Activated naive CD4-positive, alpha-beta T cell treated with anti-CD3 and anti-CD28 coated beads, Interleukin-2, amount 50 U/mL, for 16 hours (primary cell): Measurements from ENCODE around the gene LEFTY2.
"Not testable (repeated sequence)": the region's sequence is repeated elsewhere in the genome, so short reads cannot be mapped to it uniquely, and the experiment has no call there.

Experiments used
- DNase-seq: peaks from one replicate; pipeline ENCODE4 v3.0.0-alpha.2; 2020

The LEFTY2 gene

GRCh38 chr1:225941187-225941941 lies at the start of gene LEFTY2:
Gene LEFTY2 (minus strand): TSS chr1:225941220. CDS start chr1:225941140, 80 bp downstream.
- no peak for DNase-seq

DNA sequence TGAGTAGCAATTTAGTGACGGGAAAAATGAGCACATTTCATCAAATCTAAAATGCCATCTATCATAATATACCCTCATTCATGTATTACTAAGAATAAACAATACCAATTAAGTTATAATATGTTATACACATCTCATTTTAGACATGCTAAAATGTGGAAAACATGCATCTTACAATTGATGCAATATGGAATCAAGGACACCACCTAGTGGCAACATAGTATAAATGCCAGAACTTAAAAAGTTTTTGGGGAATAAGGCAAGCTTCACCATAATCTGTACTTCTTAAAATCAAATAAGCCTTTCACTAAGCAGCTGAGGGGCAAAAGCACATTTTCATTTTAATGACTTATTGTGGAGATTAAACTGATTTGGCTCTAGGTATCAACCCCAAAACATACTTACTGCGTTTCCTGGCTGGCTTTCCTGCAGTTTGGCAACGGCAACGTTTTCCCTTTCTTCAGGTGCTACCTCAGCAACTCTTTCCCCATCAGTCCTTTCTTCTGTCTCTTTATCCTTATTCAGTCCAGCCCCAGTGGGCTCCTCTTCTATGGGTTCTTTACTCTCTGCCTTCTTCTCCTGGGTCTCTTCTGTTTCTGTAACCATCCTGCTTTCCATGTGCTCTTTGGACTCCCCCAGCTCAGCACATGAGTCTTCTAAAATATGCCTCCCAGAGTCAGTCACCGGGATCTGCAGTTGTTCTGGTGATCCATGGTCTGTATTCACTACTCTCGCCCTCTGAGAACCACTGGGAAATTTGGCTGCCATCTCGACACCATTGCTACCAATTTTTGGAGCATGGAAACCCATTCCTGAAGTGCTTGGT lies 46.7 kb upstream of the LEFTY2 start:
- DNase-seq, result no peak

DNA sequence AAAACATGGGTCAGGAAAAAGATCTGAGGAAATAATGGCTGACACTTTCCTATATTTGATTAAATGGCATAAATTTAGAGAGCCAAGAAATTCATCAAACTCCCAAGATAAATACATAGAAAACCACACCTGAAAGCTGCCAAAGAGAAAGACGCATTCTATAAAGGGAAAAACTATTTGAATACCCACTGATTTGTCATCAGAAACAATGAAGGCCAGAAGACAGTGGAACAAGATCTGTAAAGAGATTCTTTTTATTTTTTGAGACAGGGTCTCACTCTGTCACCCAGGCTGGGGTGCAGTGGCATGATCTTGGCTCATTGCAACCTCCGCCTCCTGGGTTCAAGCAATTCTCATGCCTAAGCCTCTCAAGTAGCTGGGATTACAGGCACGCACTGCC lies 40.7 kb upstream of the LEFTY2 start:
- DNase-seq, result no peak

DNA sequence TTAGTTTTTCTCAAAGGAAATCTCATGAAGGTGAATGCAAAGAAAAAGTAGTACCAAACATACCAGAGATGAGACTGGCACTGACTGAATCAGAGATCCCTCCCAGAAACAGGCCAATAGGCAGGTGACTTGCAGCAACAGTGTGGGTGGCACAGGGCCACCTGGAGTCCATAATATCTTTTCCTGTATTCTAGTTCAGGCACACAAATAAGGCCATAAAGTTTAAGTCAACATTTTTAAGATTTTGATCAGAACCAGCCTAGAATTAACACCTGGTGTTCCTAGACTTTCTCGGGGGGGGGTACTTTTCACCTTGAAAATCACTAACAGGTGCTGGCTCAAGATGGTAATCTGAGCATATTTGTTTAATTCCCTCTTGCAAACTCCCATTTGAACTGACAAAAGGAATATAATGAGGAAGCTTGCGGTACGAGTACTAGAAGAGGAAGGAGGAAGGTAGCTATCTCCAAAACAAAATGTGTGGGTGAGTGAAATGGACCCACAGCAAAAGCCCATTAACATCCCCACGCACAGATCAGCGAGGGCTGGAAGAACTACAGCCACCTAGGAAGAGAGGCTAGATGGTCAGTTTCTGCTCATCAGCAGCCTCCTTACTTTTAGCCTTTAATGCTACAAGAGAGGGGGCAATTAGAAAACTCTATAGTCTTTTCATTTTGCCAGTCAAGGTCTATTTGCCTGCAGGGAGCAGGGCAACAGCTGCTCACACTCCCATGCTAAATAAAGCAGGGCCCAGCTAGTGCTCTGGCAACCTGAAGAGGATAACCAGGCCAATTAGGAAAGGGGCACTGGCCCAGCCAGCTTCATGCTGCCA lies 39.2 kb upstream of the LEFTY2 start:
- DNase-seq, result no peak

- DNase-seq, result no peak
Measured at GRCh38 chr1:225979421-225979820, 38.4 kb upstream of the LEFTY2 start.

DNA sequence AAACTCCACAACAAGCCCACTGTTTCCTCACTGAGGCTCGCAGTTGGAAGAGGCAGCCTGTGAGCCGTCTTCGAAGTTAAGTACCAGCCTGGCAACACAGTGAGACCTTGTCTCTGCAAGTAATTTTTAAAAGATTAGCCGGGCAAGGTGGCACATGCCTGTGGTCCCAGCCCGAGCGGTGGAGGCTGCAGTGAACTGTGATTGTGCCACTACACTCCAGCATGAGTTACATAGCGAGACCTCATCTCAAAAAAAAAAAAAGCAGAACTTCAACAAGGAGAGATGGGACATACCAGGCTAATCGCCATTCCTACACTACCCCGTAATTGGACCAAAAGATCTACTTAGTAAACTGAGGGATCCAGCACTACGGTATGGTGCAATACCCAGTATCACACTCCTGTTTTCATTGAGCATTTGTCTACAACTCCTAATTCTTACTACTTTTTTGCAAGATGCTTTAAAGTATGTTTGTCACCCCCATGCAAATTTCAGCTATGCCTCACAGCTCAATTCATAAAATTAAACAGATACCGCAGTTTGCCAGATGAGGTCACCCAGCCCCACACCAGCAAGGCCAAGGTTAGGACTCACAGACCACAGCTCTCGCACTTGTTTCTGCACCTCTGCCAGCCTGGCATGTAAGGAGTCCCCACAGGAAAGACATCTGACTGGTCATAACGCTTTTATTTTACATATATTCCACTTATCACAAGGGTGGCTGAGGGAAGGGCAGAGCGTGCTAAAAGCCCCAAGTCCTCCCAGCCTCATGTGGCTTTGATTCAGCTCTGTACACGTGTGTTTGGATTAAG lies 37.1 kb upstream of the LEFTY2 start:
- no peak for DNase-seq

DNA sequence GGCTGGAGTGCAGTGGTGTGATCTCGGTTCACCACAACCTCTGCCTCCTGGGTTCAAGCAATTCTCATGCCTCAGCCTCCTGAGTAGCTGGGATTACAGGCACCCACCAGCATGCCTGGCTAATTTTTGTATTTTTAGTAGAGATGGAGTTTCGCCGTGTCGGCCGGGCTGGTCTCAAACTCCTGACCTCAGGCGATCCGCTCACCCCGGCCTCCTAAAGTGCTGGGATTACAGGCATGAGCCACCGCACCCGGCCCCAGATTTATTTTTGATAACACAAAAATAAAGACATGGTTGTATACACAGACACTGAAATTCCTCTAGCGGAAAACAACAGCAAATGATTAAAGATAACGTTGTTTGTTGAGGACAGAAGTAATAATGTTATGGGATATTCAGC lies 34.1 kb upstream of the LEFTY2 start:
- DNase-seq, result not testable (repeated sequence)

DNA sequence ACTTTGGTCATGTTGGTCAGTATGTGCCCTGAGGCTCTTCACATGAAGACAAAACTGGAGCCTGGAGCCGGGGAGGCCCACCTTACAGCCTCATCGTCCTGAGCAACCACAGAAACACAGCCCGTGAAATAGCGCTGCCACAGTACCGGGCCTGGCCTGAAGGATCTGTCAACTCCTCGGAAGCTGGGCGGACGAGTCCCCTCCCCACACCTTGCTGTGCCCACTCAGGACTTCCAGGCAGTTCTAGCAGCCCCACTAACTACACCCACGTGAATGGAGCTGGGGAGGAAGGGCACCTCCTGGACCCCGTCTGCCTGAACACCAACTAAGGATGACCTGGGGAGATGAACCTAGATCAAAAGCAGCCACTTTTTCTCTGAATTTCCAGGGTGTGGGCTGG lies 33.4 kb upstream of the LEFTY2 start:
- DNase-seq, result no peak

GRCh38 chr1:225973158-225973557 lies 32.1 kb upstream of the LEFTY2 start:
- no peak for DNase-seq

GRCh38 chr1:225972344-225973152 lies 31.5 kb upstream of the LEFTY2 start:
- DNase-seq, result no peak

DNA sequence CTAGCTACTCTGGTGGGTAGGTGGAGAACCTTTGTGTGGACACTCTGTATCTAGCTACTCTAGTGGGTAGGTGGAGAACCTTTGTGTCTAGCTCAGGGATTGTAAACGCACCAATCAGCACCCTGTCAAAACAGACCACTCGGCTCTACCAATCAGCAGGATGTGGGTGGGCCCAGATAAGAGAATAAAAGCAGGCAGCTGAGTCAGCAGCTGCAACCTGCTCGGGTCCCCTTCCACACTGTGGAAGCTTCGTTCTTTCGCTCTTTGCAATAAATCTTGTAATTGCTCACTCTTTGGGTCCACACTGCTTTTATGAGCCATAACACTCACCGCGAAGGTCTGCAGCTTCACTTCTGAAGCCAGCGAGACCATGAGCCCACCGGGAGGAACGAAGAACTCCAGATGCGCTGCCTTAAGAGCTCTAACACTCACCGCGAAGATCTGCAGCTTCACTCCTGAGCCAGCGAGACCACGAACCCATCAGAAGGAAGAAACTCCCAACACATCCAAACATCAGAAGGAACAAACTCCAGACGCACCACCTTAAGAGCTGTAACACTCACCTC lies 29.7 kb upstream of the LEFTY2 start:
- not testable (repeated sequence) for DNase-seq

DNA sequence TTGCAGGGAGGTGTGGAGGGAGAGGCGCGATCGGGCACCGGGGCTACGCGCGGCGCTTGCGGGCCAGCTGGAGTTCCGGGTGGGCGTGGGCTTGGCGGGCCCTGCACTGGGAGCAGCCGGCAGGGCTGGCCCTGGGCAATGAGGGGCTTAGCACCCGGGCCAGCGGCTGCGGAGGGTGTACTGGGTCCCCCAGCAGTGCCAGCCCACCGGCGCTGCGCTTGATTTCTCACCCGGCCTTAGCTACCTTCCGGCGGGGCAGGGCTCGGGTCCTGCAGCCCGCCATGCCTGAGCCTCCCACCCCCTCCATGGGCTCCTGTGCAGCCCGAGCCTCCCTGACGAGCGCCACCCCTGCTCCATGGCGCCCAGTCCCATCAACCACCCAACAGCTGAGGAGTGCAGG lies 28.7 kb upstream of the LEFTY2 start:
- DNase-seq, result not testable (repeated sequence)

DNA sequence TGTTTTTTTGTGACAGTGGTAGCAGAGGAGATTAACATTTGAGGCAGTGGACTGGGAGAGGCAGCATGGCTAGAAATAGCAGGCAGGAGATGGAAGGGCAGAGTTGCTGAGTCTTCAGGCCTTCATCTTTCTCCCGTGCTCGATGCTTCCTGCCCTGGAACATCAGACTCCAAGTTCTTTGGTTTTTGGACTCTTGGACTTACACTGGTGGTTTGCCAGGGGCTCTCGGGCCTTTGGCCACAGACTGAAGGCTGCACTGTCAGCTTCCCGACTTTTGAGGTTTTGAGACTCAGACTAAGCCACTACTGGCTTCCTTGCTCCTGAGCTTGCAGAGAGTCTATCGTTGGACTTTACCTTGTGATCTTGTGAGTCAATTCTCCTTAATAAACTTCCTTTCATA lies 24.2 kb upstream of the LEFTY2 start:
- DNase-seq, result no peak

DNA sequence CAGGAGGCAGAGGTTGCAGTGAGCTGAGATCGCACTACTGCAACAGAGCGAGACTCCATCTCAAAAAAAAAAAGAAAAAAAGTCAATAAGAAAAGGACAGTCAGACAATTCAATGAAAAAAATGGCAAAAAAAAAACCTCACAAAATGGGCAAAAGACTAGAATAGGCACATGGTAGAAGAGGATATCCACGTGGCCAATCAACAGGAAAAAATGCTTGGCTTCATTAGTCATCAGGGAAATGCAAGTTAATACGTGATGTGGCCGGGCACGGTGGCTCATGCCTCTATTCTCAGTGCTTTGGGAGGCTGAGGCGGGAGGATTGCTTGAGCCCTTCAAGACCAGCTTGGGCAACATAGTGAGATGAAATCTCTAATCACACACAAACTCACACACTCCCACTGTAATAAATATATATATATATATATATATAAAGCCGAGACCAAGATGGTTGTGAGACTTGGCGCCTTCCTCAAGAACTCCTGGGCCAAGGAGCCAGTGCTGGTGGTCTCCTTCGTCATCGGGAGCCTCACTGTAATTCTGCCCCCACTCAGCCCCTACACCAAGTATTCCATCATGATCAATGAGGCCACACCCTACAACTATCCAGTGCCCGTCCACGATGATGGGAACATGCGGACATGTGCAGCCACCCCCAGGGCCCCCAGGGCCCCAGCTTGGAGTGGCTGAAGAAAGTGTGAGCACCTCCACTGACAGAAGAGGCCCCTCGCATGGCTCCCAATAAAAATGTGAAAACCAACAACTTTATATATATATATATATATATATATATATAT lies 22.9 kb upstream of the LEFTY2 start:
- DNase-seq, result no peak

DNA sequence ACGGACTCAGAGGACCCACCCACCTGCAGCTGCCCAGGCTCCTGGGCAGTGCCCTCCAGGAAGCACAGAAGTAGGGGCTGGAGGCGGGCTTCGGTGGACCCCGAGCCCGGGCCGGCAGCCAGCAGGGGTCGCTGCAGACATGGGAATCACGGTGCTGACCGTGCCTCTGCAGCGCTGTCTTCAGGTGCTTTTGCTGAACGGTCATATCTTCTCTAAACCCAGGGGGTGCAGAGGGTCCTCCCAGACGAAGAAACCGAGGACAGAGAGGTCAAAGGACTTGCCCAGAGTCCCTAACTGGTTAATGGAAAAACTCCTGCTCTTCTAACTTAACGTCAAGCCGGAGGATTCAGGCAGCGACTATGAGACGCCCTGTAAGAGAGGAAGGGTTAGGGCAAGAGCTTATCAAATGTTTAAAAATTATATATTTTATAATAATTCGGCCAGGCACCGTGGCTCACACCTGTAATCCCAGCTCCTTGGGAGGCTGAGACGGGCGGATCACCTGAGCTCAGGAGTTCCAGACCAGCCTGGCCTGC lies 21.5 kb upstream of the LEFTY2 start:
- DNase-seq, result peak; percentile 60

DNA sequence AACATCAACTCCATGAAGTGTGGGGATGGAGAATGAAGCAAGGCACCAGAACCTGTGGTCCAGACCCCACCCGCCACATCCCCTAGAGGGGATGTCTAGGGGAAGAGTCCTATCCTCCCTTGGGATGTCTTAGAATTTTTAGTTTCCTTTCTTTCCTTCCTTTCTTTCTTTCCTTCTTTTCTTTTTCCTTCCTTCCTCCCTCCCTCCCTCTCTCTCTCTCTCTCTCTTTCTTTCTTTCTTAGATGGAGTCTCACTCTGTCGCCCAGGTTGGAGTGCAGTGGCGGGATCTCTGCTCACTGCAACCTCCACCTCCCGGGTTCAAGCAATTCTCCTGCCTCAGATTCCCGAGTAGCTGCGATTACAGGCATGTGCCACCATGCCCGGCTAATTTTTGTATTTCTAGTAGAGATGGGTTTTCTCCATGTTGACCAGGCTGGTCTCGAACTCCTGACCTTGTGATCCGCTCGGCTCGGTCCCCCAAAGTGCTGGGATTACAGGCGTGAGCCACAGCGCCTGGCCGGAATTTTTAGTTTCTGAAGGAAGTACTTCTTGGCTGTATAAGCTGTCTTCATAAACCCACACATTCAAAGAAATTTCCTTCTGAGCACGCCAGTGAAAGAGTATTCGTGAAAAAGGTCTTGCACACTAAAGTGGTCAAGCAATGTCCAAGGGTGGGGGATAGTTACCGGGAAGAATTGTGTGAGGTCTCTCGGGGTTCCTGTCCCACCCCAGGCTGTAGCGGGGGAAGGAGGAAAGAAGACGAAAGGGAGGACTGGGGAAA lies 20.8 kb upstream of the LEFTY2 start:
- DNase-seq, result no peak

DNA sequence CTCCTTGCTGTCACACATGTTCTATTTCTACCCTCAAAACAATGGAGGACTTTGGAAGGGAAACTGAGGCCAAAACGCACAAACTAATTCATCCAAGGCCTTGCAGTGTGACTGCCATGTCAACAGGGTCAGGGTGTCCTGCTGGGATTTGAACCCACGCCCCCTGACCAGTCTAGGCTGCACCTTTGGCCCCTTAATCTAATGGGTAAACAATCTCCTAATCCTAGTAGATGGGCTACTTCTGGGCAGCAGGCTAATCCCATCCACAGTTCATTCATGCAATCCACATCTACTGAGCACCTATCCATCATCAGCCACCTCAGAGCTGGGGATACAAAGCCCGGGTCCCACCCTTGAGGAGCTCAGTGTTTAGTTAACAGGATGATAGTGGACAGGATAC lies 17.0 kb upstream of the LEFTY2 start:
- DNase-seq, result no peak

DNA sequence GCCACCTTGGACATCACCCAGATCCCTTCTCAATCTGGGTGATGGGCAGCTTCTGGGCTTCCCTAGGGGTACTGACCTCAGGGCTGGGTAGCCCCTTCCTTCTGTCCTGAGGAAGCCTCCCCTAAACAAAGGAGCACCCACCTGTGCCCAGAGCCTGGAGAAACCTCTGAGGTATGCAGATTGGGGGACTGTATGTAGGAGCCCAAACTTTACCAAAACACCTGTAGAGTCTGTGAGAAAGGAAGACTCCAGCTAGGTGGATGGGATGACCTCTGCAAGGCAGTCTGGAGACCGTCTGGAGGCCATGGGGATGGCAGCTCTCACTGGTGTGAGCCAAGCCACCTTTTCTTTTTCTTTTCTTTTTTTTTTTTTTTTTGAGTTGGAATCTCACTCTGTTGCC lies 13.7 kb upstream of the LEFTY2 start:
- no peak for DNase-seq

GRCh38 chr1:225953315-225953714 lies 12.3 kb upstream of the LEFTY2 start:
- no peak for DNase-seq
